Uterus (tissue), 2 donors: Measurements from ENCODE around the gene C1orf105.

Source experiments
- POLR2A ChIP-seq, 2 donors: fragments of 450-650 bp; IDR thresholded peaks; one replicate each; pipeline ENCODE4 v1.6.1; 2016; ENCODE audit warnings: antibody characterized with exemption in 2 of 2, mild to moderate bottlenecking in 1 of 2, moderate library complexity in 1 of 2
- TF ChIP-seq, protein P1 (sequence below), 4 experiments: fragments of 200-600 bp in 2 of 4; fragments of 450-650 bp in 2 of 4; sonication (generic) in 2 of 4; IDR thresholded peaks; one replicate each; pipeline ENCODE4 v1.5.1; 2016 to 2019; ENCODE audit warnings: antibody characterized with exemption in 4 of 4, mild to moderate bottlenecking in 2 of 4, moderate library complexity in 1 of 4

DNA sequence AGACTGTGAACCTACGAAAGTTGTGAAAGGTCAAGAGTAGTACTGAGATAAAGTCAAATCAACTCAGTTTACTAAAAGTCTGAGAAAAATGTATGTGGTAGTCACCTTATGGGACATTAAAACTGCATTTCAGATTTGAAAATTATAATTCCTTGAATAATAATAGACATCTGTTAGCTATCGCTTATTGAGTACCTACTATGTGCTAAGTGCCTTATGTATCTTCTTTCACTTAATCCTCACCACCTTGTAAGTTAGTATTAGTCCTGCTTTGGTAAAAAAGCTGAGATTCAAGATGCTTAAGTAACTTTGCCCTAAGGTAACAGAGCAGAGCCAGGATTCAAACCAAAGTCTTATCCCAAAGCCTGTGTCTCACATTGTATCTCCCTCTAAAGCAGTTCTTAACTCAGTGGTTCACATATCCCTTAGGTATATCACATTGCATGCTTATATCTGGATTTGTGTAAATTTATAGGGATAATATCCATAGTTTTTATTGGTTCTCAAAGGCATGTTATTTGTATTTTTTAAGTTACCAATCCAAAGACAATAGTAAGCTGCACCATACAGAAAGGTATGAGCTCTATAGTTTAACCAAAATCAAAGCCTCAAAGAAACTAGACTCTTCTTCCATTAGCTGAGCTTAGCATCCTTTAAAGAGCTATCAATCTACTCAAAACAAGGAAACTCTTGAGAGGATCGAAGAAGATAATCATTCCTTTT is 22.5 kb downstream of the C1orf105 start:
- no peak for TF ChIP-seq POLR2A (IDR thresholded peaks at IDR 0.05)
- TF ChIP-seq, protein P1, sequence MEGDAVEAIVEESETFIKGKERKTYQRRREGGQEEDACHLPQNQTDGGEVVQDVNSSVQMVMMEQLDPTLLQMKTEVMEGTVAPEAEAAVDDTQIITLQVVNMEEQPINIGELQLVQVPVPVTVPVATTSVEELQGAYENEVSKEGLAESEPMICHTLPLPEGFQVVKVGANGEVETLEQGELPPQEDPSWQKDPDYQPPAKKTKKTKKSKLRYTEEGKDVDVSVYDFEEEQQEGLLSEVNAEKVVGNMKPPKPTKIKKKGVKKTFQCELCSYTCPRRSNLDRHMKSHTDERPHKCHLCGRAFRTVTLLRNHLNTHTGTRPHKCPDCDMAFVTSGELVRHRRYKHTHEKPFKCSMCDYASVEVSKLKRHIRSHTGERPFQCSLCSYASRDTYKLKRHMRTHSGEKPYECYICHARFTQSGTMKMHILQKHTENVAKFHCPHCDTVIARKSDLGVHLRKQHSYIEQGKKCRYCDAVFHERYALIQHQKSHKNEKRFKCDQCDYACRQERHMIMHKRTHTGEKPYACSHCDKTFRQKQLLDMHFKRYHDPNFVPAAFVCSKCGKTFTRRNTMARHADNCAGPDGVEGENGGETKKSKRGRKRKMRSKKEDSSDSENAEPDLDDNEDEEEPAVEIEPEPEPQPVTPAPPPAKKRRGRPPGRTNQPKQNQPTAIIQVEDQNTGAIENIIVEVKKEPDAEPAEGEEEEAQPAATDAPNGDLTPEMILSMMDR (IDR thresholded peaks at IDR 0.05): no peak
